ENCODE measurements around the gene NKAIN1.

- TF ChIP-seq CTCF (IDR thresholded peaks at IDR 0.05; ENCODE audit: low read depth, low read length): no peak
- TF ChIP-seq EZH2phosphoT487 (IDR thresholded peaks at IDR 0.05; ENCODE audit: low read depth): no peak
Measured at GRCh38 chr1:31221072-31221471, 18.6 kb downstream of the NKAIN1 start.
